Measurements from ENCODE around the gene IL1RAPL2. TPM values are rescaled to one million over a fixed set of nuclear protein-coding genes. Genes with fewer than 3 reads are reported as not detected.
"Not testable (repeated sequence)": the region's sequence is repeated elsewhere in the genome, so short reads cannot be mapped to it uniquely, and the experiment has no call there.

Gene IL1RAPL2
- total RNA-seq (2014; rRNA removed; shearing (Covaris generic)), result not detected in 2 replicates

DNA sequence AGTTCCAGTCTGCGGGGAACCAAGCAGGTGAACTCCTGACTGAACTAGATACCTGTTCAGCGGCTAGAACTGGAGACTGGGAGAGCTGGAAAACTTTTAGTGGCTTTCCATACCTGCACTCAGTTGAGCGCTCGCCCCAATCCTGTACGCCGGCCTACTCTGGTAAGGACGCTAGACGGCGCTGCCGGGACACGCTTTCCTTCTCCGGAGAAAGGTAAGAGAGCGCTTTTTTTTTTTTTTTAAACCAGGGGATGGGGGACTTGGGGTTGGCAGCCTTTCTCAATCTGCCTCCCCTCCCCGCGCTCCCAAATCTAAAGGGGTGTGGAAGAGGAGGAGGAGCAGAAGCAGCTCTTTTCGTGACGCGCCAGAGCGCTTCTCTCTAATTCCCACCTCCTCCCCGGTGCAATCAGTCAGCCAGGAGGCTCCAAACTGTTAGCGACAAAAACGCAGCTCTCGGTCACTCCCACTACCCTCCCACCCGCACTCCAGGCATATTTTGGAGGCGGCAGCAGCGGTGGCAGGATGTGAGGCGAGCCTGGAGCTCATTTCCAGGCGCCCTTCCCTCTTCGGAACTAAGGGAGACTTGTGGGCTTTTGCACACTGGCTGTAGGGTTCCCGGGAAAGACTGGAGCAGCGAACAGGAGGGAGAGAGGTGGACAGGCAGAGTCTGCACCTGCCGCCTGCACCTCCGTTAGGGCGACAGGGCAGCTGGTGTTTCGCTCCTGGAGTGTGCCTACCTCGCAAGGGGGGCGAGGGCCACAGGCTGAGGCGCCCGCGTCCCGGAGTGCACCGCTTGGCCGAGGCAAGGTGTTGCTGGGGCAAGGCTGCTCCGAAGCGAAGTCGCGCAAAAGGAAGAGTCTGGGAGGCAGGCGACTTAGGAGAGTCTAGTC lies at the start of gene IL1RAPL2:
Gene IL1RAPL2 (plus strand): TSS at position 409 of the 890 bp plus-strand sequence.
- peak in 1 of 2 experiments; percentile 4 for DNase-seq (ENCODE audit: low read depth in 1 of 2, low spot score in 2 of 2)
- H3K27ac ChIP-seq, result no peak within 1 kb of the TSS
- no peaks in the 10 kb centered on the region for H3K4me1 ChIP-seq (replicated peaks)
- no peaks in the 10 kb centered on the region for H3K9me3 ChIP-seq (replicated peaks)
- no peaks in the 10 kb centered on the region; the same call in 1 of the 2 replicates for H3K27me3 ChIP-seq (replicated peaks)
- H3K36me3 ChIP-seq, result no peaks in the 10 kb centered on the region
- no peak within 1 kb of the TSS for H3K4me3 ChIP-seq

DNA sequence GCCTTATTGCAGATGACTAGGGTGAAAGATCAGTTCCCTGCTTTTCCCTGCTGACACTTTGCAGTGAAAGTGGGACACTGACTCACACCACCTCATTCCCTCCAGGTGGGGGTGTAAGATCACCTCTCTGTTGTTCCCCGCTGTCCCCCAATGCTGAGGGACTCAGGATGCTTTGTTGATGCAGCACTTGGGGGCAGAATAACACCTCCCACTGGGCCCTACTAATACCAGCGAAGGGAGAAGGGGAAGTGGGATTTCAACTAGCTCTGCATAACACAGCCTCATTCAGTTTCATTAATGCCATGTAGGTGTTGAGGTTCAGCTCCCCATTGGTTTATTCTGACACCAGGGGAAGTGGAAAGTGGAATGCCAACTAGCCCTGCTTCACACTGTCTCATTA lies 43.6 kb upstream of the IL1RAPL2 start:
- DNase-seq (ENCODE audit: low read depth in 1 of 2, low spot score in 2 of 2), result no peak
- H3K4me3 ChIP-seq, result no peak overlapping the region
- H3K9me3 ChIP-seq (replicated peaks), result no peaks in the 10 kb centered on the region
- no peaks in the 10 kb centered on the region for H3K27me3 ChIP-seq (replicated peaks)
- no peaks in the 10 kb centered on the region for H3K4me1 ChIP-seq (replicated peaks)
- no peak overlapping the region for H3K27ac ChIP-seq
- H3K36me3 ChIP-seq, result no peaks in the 10 kb centered on the region

GRCh38 chrX:104523858-104524257 lies 42.1 kb upstream of the IL1RAPL2 start:
- Histone ChIP-seq H3K27ac (no peak overlapping the region), H3K4me1 (replicated peaks) (no peaks in the 10 kb centered on the region), H3K27me3 (replicated peaks) (no peaks in the 10 kb centered on the region), H3K4me3 (no peak overlapping the region), H3K9me3 (replicated peaks) (no peaks in the 10 kb centered on the region), H3K36me3 (no peaks in the 10 kb centered on the region)
- no peak for DNase-seq (ENCODE audit: low read depth in 1 of 2, low spot score in 2 of 2)

DNA sequence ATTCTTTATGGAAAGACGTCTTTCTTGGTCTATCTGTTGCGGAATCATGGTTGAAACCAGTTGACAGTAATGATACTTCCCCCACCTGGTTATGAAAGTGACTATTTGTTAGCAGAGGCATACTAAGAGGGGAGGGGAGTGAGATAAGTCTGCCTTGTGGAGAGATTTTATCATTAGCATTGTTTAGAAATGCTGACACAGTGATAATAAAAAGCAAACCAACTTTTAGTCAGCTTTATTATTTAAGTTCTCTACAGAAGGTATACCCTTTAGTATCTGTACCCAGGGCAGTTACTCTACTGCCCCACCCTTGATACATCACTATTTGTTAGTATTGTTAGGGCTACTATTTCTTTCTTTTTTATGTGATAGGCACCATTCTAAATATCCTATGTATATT lies 26.9 kb upstream of the IL1RAPL2 start:
- Histone ChIP-seq H3K4me1 (replicated peaks) (no peaks in the 10 kb centered on the region), H3K36me3 (no peaks in the 10 kb centered on the region), H3K27ac (no peak overlapping the region), H3K4me3 (no peak overlapping the region), H3K27me3 (replicated peaks) (no peaks in the 10 kb centered on the region), H3K9me3 (replicated peaks) (no peaks in the 10 kb centered on the region)
- DNase-seq (ENCODE audit: low read depth in 1 of 2, low spot score in 2 of 2), result no peak

DNA sequence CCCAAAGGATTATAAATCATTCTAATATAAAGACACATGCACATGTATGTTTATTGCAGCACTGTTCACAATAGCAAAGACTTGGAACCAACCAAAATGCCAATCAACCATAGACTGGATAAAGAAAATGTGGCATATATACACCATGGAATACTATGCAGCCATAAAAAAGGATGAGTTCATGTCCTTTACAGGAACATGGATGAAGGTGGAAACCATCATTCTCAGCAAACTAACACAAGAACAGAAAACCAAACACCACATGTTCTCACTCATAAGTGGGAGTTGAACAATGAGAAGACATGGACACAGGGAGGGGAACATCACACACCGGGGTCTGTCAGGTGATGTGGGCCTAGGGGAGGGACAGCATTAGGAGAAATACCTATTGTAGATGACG lies 23.6 kb upstream of the IL1RAPL2 start:
- not testable (repeated sequence) for H3K4me3 ChIP-seq; H3K36me3 ChIP-seq; H3K27me3 ChIP-seq (replicated peaks); H3K4me1 ChIP-seq (replicated peaks); DNase-seq (ENCODE audit: low read depth in 1 of 2, low spot score in 2 of 2); H3K9me3 ChIP-seq (replicated peaks); H3K27ac ChIP-seq

DNA sequence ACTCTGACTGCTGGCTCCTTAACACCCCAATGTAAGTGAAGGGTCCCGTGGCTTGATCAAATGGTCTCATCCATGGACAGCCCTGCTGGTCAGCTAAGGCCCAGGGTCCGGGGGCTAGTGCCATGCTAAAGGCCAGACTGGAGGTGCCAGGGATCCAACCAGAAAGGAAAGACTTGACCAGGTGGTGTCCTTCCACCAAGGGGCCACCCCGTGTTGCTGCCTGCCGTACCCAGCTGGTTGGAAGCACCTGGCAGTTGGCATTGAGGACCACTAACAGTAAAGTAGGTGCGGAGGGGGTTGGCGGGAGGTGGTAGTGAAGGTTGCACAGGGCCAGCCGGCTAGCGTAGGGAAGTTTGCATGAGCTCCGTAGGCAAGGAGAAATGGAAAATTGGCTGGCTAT lies 1.7 kb upstream of the IL1RAPL2 start:
- Histone ChIP-seq H3K4me1 (replicated peaks) (no peaks in the 10 kb centered on the region), H3K27ac (no peak overlapping the region), H3K36me3 (no peaks in the 10 kb centered on the region), H3K9me3 (replicated peaks) (no peaks in the 10 kb centered on the region), H3K27me3 (replicated peaks) (no peaks in the 10 kb centered on the region; the same call in 1 of the 2 replicates), H3K4me3 (no peak overlapping the region)
- DNase-seq (ENCODE audit: low read depth in 1 of 2, low spot score in 2 of 2), result no peak

GRCh38 chrX:104564921-104565703 lies 887 bp upstream of the IL1RAPL2 start:
- no peaks in the 10 kb centered on the region; the same call in 1 of the 2 replicates for H3K27me3 ChIP-seq (replicated peaks)
- no peak overlapping the region for H3K4me3 ChIP-seq
- no peak overlapping the region for H3K27ac ChIP-seq
- DNase-seq (ENCODE audit: low read depth in 1 of 2, low spot score in 2 of 2), result no peak
- H3K9me3 ChIP-seq (replicated peaks), result no peaks in the 10 kb centered on the region
- no peaks in the 10 kb centered on the region for H3K36me3 ChIP-seq
- no peaks in the 10 kb centered on the region for H3K4me1 ChIP-seq (replicated peaks)

GRCh38 chrX:104566681-104567501 lies 892 bp downstream of the IL1RAPL2 start:
- H3K9me3 ChIP-seq (replicated peaks), result no peaks in the 10 kb centered on the region

GRCh38 chrX:104567506-104567905 lies 1.5 kb downstream of the IL1RAPL2 start:
- Histone ChIP-seq H3K4me1 (replicated peaks) (no peaks in the 10 kb centered on the region), H3K36me3 (no peaks in the 10 kb centered on the region), H3K4me3 (no peak overlapping the region), H3K9me3 (replicated peaks) (no peaks in the 10 kb centered on the region), H3K27me3 (replicated peaks) (no peaks in the 10 kb centered on the region; the same call in 1 of the 2 replicates), H3K27ac (no peak overlapping the region)
- DNase-seq (ENCODE audit: low read depth in 1 of 2, low spot score in 2 of 2), result no peak

More at GRCh38 chrX:104566681-104567501, 892 bp downstream of the IL1RAPL2 start:
- Histone ChIP-seq H3K27ac (no peak overlapping the region), H3K36me3 (no peaks in the 10 kb centered on the region), H3K27me3 (replicated peaks) (no peaks in the 10 kb centered on the region; the same call in 1 of the 2 replicates), H3K4me1 (replicated peaks) (no peaks in the 10 kb centered on the region), H3K4me3 (no peak overlapping the region)
- no peak for DNase-seq (ENCODE audit: low read depth in 1 of 2, low spot score in 2 of 2)

DNA sequence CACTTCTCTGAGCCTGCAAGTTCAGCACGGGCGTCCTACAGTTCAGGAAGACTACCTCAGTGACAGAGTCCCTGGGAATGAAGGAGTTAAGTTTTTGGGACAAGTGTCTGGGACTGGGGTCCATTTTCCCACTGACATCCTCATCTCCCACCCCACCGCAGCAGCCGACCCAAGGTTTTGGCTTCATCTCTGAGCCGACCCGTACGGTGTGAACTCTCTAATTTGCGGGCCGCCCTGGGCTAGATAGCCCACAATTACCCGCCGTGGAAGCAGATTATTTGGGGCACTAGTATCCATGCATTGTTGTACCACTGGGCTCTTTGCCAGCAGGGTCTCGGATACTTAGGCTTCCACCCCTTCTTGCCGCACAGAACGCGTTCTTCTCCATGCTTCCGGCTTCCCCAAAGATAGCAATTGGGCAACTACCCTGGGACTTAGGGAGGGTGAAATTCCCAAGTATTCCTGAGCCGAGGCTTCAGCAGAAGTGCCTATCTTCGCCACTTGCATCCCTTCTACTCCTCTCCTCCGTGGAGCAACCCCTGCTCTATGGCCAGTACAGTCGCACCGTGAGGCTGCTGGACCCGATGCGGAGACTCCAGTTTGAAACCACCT lies 2.4 kb downstream of the IL1RAPL2 start:
- no peak for DNase-seq (ENCODE audit: low read depth in 1 of 2, low spot score in 2 of 2)
- Histone ChIP-seq H3K27me3 (replicated peaks) (no peaks in the 10 kb centered on the region; the same call in 1 of the 2 replicates), H3K27ac (no peak overlapping the region), H3K4me1 (replicated peaks) (no peaks in the 10 kb centered on the region), H3K36me3 (no peaks in the 10 kb centered on the region), H3K9me3 (replicated peaks) (no peaks in the 10 kb centered on the region), H3K4me3 (no peak overlapping the region)

- no peaks in the 10 kb centered on the region for H3K36me3 ChIP-seq
- H3K4me1 ChIP-seq (replicated peaks), result no peaks in the 10 kb centered on the region
- no peak for DNase-seq (ENCODE audit: low read depth in 1 of 2, low spot score in 2 of 2)
- no peaks in the 10 kb centered on the region for H3K27me3 ChIP-seq (replicated peaks)
- H3K4me3 ChIP-seq, result no peak overlapping the region
- no peak overlapping the region for H3K27ac ChIP-seq
- H3K9me3 ChIP-seq (replicated peaks), result no peaks in the 10 kb centered on the region
These were observed 52.3 kb downstream of the IL1RAPL2 start for GRCh38 chrX:104618106-104618895.

DNA sequence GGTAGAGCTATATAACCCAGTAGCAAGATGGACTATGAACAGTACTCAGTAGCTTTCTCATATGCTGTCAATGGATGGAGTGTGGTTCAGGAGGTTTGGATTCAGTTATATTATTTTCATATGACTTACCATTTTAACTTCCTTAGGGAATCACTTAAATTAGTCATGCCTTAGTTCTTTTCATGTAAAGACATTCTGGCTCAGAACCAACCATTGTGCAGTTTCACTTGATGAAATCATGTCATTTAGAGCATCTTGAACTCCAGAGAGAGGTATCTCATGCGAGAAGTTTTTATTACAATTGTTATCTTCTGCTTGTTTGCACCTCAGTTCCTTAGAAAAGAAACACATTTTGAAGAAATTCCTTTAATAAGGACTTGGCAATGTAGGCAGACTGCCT lies 55.8 kb downstream of the IL1RAPL2 start:
- no peaks in the 10 kb centered on the region for H3K4me1 ChIP-seq (replicated peaks)
- H3K36me3 ChIP-seq, result no peaks in the 10 kb centered on the region
- no peak for DNase-seq (ENCODE audit: low read depth in 1 of 2, low spot score in 2 of 2)
- H3K9me3 ChIP-seq (replicated peaks), result no peaks in the 10 kb centered on the region
- H3K4me3 ChIP-seq, result no peak overlapping the region
- H3K27me3 ChIP-seq (replicated peaks), result no peaks in the 10 kb centered on the region
- no peak overlapping the region for H3K27ac ChIP-seq

All from SJSA1 (cell line).